SK-N-MC (cell line): ENCODE data around the gene NIT1.

Source experiments
- EZH2 ChIP-seq: fragments of 200-600 bp; sonication (generic); IDR thresholded peaks from one replicate; pipeline ENCODE4 v1.6.1; 2017; ENCODE audit warnings: antibody characterized with exemption
- FOXP2 ChIP-seq: optimal IDR thresholded peaks from 2 replicates; pipeline ENCODE3; 2011; ENCODE audit warnings: mild to moderate bottlenecking, moderate library complexity; ENCODE audit not compliant: insufficient read depth; ENCODE audit errors: extremely low read length, control extremely low read depth
- POLR2AphosphoS5 ChIP-seq: IDR thresholded peaks from 2 replicates; pipeline ENCODE4 v1.6.1; 2012; ENCODE audit warnings: mild to moderate bottlenecking, low read depth, low read length, borderline replicate concordance

GRCh38 chr1:161121042-161121650 lies 3.2 kb downstream of the NIT1 start:
- TF ChIP-seq EZH2 = no peak
- TF ChIP-seq POLR2AphosphoS5 = no peak
- no peak for TF ChIP-seq FOXP2
